ENCODE data around the gene MYO18B. TPM values are rescaled to one million over a fixed set of nuclear protein-coding genes. Genes with fewer than 3 reads are reported as not detected.
A peak's percentile ranks its signal among the peaks of the same experiment; 100 is the strongest.

MYO18B gene
- total RNA-seq, 1 donor = 0.54 TPM

DNA sequence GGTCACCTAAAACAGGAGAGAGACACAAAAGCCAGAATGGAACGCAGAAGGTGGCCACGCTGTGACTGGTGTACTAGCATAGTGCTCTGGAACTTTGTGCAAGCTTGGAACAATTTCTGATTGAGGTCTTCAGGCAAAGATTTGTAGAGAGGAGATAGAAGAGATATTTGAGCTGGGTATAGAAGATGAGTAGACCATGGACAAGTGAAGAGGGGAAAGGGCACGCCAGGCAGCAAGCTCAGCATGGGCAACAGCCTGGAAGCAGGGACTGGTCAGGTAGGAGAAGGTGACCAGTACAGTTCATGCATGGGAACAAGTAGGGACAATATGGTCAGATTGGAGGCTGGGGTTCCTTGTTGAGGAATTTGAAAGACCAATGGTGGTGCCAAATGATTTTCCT lies 24.4 kb downstream of the MYO18B start:
- no peak for DNase-seq (ENCODE audit: low read depth in 2 of 3, low spot score in 2 of 3)

DNA sequence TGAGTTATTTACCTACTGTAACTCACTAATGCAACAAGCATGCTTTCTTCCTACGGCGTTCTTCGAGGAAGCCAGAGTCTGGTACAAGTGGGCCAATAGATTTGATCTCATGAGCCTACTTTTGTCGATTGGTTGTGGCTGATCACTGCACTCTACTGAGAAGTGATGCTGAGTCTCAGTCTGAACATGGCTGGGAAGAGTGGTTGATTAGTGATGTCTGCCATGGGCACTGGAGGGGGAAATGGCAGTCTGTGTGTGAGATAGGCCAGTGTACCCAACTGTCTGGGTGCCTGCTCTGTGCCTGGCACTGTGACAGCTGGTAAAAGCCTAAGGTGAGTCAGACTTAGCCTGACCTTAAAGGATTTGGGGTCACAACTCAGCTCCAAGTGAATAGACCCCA lies 28.3 kb downstream of the MYO18B start:
- no peak for DNase-seq (ENCODE audit: low read depth in 2 of 3, low spot score in 2 of 3)

- DNase-seq (ENCODE audit: low read depth in 2 of 3, low spot score in 2 of 3) = no peak
These were observed 30.3 kb downstream of the MYO18B start for GRCh38 chr22:25772288-25772687.

DNA sequence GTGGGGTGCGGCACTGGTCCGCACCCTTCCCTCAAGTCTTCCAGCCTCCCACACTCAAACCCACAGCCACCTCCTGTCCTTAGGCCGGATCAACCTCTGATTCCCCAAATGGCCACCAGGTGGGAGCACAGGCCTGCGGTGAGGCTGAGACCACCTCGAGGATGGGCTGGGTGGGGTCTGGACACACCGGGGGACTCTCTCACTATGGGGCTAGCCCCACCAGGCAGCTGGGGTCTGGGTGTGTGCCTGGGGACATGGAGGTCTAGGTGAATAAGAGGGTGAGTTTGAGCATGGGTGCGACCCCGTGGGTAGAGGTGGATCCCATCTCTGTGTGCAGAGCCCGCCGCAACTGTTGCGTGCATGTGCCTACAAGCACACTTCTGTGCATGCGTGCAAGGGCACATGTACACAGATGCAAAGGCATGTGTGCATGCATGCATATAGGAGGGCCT lies 32.6 kb downstream of the MYO18B start:
- DNase-seq (ENCODE audit: low read depth in 2 of 3, low spot score in 2 of 3) = peak in 1 of 3 donors; percentile 23

DNA sequence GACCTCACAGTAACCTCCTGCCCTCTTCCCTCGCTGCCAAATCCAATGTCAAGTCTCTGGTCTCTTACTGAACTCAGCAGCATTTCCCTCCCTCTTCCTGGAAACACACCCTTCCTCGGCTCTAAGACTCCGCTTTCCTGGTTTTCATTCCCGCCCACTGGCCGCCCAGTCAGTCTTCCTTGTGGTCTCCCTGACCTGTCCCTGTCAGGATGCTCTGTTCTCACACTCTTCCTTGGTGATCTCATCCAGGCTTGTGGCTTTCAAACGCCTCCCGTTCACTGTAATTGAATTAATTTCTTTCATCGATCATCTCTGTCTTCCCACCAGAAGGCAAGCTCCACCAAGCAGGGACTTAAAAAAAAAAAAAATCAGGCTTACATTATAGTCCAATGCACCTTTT lies 33.5 kb downstream of the MYO18B start:
- no peak for DNase-seq (ENCODE audit: low read depth in 2 of 3, low spot score in 2 of 3)

GRCh38 chr22:25777411-25777810 lies 35.4 kb downstream of the MYO18B start:
- DNase-seq (ENCODE audit: low read depth in 2 of 3, low spot score in 2 of 3) = no peak

DNA sequence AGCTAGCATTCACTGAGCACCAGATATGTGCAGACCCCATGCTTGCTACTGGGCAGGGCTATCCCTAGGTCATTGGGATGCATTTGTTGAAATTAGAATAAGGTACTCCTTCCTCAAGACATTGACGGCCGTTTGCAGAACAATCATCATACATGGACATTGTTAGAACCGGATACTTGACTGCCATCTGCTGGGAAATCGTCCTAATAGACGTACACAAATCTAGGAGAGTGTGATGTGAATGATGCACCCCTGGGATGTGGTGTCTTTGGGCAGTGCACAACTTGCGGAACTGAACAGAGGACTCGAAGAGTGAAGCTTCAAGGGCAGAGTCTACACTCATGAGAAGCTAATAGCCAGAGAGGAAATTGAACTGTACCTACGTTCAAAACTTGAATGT lies 35.9 kb downstream of the MYO18B start:
- DNase-seq (ENCODE audit: low read depth in 2 of 3, low spot score in 2 of 3) = peak in 1 of 3 donors; percentile 28

DNA sequence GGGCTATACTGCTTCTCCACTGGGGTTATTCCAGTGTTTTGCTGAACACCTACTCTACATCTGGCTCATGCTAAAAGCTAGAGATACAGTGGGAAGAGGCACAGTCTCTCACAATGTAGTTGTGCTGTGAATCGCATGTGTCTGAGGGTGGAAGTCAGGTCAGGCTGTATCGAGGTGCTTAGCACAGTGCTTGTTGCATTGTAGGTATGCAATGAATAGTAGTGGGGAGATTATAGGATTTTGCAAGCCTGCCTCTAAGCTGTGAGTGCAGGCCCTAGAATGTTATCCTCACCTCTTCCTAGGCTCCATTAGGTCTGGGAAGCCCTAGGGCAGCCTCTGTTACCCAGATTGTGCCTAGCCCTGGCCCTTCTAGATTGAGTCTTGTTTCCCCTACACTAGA lies 37.4 kb downstream of the MYO18B start:
- DNase-seq (ENCODE audit: low read depth in 2 of 3, low spot score in 2 of 3) = no peak

DNA sequence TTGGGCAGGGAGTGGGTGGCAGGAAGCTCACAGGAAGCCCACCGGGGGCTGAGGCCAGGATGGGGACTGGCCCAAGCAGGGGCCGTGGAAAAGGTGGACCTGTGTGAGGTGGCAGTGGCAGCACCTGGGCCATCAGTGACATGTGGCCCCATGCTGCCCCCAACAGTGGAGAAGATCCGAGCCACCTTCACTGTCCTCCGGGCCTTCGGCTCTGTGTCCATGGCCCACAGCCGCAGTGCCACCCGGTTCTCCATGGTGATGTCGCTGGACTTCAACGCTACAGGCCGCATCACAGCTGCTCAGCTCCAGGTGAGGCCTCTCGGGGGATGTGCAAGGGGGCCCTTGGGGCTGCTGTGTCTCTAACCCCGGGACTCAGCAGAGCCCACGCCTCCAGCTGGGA lies 37.9 kb downstream of the MYO18B start:
- DNase-seq (ENCODE audit: low read depth in 2 of 3, low spot score in 2 of 3) = no peak

- no peak for DNase-seq (ENCODE audit: low read depth in 2 of 3, low spot score in 2 of 3)
These were observed 38.7 kb downstream of the MYO18B start for GRCh38 chr22:25780673-25781072.

- DNase-seq (ENCODE audit: low read depth in 2 of 3, low spot score in 2 of 3) = no peak
These were observed 39.8 kb downstream of the MYO18B start for GRCh38 chr22:25781801-25782200.

DNA sequence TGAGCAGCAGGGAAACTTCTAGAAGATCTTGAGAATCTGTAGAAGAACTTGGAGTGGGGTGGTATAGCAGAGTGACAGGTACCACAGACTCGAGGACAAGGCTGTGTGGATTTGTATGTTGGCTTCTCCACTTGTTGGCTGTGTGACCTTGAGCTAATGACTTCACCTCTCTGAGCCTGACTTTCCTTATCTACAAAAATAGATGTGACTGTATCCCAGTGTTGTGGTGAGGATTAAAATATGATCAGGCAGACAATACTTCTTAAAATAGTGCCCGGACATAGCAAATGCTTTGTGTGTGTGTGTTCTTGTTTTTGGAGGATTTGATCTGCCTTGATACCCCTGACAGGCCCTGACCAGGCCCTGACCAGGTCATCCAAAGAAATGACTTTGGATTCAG lies 40.8 kb downstream of the MYO18B start:
- no peak for DNase-seq (ENCODE audit: low read depth in 2 of 3, low spot score in 2 of 3)

GRCh38 chr22:25783856-25784255 lies 41.9 kb downstream of the MYO18B start:
- no peak for DNase-seq (ENCODE audit: low read depth in 2 of 3, low spot score in 2 of 3)

- DNase-seq (ENCODE audit: low read depth in 2 of 3, low spot score in 2 of 3) = no peak
These were observed 44.2 kb downstream of the MYO18B start for GRCh38 chr22:25786165-25786564.

DNA sequence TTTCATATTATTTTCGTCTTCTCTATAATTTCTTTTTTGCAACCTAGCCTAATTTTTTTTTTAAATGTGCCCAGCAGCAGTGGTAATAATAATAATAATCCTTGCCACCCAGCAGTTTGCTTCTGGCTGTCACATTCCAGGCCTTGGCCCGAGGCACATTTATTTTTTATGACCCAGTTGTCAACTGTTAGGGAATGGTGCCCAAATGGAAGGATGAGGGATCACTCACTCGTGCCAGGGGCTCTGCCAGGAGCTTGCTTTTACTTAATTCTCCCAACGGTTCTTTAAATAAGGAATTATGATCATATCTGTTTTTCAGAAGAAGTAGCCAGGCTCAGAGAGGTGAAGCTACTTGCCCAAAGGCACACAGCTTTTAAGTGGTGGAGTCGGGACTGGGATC lies 49.6 kb downstream of the MYO18B start:
- no peak for DNase-seq (ENCODE audit: low read depth in 2 of 3, low spot score in 2 of 3)

- no peak for DNase-seq (ENCODE audit: low read depth in 2 of 3, low spot score in 2 of 3)
These were observed 53.5 kb downstream of the MYO18B start for GRCh38 chr22:25795478-25795877.

DNA sequence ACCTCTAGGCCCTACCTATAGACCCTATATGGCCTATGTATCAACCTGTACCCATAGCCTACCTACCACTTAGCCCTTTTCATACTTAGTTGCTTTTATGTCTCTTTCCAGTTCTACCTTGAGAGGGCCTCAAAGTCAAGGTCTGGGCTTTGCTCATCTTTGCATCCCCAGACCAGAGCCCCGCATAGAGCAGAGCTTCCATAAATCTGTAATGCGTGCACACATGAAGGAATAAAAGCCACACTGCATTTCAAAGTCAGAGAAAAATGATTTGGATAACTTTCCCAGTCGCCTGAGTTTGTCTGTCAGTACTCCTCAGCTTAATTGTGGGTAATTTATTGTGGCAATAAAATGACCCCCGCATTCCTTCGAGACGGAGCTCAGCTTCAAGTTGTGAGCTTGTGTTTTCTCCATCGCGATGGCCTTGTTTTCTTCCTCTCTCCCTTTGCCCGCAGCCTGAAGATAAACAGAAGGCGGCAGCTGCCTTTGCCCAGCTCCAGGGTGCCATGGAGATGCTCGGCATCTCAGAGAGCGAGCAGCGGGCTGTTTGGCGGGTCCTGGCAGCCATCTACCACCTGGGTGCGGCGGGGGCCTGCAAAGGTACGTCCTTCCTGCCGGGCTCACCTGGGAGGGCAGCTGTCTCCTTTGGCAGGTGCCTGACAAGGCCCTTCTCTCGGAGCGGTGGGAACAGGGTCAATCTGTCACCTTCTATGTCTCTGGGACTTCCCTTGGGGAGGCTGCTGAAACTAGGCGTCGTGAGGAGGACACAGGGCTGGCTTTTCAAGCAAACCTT lies 55.7 kb downstream of the MYO18B start:
- DNase-seq (ENCODE audit: low read depth in 2 of 3, low spot score in 2 of 3) = no peak

- DNase-seq (ENCODE audit: low read depth in 2 of 3, low spot score in 2 of 3) = no peak
These were observed 58.8 kb downstream of the MYO18B start for GRCh38 chr22:25800766-25801165.

DNA sequence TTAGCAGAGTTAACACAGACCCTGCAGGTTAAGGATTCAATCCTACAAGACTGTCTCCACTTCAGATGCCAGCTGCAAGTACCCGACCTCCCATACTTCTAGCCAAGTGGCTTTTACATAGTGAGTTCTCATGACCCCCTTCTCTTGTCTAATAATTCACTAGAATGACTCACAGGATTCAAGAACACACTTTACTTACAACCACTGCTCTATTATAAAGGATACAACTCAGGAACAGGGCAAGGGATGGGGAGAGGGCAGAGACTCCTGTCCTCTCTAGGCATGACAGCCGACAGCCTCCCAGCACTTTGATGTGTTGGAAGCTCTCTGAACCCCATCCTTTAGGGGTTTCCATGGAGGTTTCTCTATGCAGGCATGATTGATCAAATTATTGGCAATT lies 60.0 kb downstream of the MYO18B start:
- no peak for DNase-seq (ENCODE audit: low read depth in 2 of 3, low spot score in 2 of 3)

GRCh38 chr22:25804676-25805075 lies 62.7 kb downstream of the MYO18B start:
- no peak for DNase-seq (ENCODE audit: low read depth in 2 of 3, low spot score in 2 of 3)

GRCh38 chr22:25806579-25806978 lies 64.6 kb downstream of the MYO18B start:
- DNase-seq (ENCODE audit: low read depth in 2 of 3, low spot score in 2 of 3) = no peak

- no peak for DNase-seq (ENCODE audit: low read depth in 2 of 3, low spot score in 2 of 3)
These were observed 72.7 kb downstream of the MYO18B start for GRCh38 chr22:25814685-25815084.

DNA sequence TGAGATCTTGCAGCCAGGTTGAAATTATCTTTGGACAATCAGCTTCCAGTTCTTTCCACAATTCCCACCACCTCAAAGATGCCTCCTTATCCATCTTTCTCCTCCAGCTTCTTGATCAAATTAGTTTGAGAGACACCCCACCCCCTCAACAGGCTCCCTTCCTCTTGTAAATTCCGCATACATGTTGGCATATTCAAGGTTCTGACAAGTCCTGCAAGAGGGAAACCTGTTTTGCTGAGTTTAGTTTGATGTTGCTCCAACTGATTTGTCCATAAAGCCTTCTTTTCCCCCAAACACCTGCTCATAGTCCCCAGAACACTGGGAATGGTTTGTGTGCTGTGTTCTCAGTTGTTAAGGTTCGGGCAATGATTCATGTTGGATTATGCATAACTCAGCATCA lies 73.6 kb downstream of the MYO18B start:
- DNase-seq (ENCODE audit: low read depth in 2 of 3, low spot score in 2 of 3) = no peak

All from hematopoietic multipotent progenitor cell (in vitro differentiated cells).